GM20000 (cell line): ENCODE results near the gene FOXF1.

Experiments
- DNase-seq: peaks from one replicate; pipeline ENCODE4 v3.0.0; 2012; ENCODE audit warnings: low spot score
- CTCF ChIP-seq: IDR thresholded peaks from 2 replicates; pipeline ENCODE4 v1.5.1; 2012; ENCODE audit warnings: mild to moderate bottlenecking, control low read depth; ENCODE audit errors: extremely low read depth, missing control alignments

Gene FOXF1

DNA sequence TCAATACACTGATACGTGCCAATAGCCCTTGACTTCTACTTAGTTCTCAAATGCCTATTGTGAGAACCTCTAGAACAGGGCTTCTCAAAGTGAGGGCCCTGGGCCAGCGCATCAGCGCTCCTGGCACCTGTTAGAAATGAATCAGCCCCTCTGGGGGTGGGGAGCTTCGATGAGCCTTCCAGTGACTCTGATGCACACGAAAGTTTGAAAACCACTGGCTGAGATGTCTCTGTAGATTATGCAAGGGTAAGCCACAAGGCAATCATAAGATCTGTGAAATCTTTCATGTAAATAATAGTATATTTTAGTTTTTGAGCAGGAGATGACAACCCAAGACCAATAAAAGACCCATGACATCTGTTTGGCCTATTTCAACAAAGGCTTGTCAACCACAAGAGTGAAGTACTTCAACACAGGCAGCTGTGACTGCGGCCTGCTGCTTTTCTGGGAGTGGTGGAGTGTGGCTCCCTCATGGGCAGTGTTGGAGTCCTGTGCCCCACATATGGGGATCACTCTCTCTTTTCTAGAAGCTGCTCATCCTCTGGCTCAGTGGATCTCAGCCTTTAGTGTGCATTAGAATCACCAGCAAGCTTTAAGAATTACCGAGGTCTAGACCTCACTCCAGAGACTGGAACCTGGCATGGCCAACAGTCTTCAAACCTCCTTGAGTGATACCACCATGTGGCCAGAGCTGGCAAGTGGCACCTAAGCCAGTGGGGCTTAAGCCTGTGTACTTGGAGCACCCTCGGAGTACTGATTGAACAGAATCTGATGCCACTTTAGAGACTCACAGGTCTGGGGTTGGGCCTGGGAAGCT is 39.0 kb downstream of the FOXF1 start:
- TF ChIP-seq CTCF = no peak
- DNase-seq = no peak

DNA sequence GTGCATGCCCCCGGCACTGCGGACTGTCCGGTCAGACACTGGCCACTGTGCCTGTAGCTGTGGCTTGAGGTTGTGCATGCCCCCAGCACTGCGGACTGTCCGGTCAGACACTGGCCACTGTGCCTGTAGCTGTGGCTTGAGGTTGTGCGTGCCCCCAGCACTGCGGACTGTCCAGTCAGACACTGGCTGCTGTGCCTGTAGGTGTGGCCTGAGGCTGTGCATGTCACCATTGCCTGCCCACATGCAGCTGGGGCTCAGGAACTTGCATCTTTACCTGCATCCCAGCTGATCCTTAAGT is 39.5 kb downstream of the FOXF1 start:
- no peak for TF ChIP-seq CTCF
- no peak for DNase-seq

GRCh38 chr16:86550281-86550680 is 40.0 kb downstream of the FOXF1 start:
- DNase-seq = no peak
- TF ChIP-seq CTCF = no peak

GRCh38 chr16:86553356-86553755 is 43.0 kb downstream of the FOXF1 start:
- no peak for DNase-seq
- no peak for TF ChIP-seq CTCF

DNA sequence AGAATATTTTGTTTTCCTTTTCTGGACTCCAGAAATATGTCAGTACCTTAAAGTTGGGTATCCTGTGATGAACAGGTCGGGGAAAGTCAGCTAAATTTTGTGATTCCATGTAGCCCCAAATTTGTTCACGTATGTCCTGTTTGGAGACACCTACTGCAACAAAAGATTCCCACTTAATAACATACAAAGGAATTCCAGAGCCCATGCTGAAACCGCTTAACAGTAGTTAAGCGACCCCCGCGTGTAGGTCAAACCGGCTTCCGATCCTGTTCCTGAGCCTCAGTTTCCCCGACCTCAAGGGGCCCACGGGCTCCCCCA is 44.2 kb downstream of the FOXF1 start:
- DNase-seq = no peak
- TF ChIP-seq CTCF = no peak

DNA sequence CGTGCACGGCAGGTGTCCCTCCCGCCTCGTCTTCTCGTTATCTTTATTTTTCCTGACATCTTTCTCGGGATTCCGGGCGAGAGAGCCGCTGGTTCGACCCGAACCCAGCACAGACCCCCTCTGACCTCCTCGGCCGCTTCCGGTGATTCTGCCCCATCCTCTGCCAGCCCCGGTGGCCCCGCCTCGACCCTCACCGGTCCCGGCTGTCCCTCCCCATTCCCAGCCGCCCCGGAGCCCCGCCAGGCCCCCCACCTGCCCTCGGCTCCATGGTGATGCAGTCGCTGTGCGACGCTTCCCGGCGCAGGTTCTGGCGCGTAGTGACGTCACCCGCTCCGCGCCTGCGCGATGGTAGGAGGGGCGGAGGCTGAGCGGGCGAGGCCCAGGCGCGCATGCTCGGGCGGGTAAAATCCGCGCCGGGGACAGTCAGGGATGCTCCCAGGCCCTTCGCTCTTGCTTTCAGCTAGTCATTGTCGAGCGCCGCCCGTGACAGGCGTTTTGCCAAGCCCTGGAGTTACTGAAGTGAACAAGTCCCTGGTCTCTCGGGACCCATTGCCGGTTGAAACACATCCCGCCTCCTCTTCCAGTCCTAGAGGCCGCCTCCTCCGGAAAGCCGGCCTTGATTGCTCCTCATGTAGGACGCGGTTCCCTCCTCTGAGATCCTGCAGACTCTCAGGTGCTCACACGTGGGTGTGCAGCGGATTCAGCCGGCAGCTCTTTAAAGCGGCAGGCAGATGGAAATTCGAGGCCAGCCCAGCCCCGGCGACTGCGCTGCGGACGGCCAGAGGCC is 44.8 kb downstream of the FOXF1 start, which contains the start of gene MTHFSD:
MTHFSD (minus strand) TSS at position 319 of the 787 bp plus-strand sequence; CDS start at position 268, 51 bp downstream.
- DNase-seq = peak; percentile 98
- no peak for TF ChIP-seq CTCF

GRCh38 chr16:86555704-86556075 is 45.4 kb downstream of the FOXF1 start:
- DNase-seq = no peak
- no peak for TF ChIP-seq CTCF
